Endothelial cell of umbilical vein (primary cell): ENCODE results near the gene SLC39A9. TPM values are rescaled to one million over a fixed set of nuclear protein-coding genes. Genes with fewer than 3 reads are reported as not detected.

Experiments
- BruUV-seq: library from RNA; stranded (reverse); fragments of 400-500 nt; replicated peaks from 2 replicates; lab custom pipeline; 2021; lab: Mats Ljungman, UMichigan
- CTCF ChIA-PET: fragments of 300-600, 350-600 bp; sonication (Branson Sonifier 250); formaldehyde crosslinking; loops from one replicate; lab custom pipeline; 2021; ENCODE audit warnings: antibody characterized with exemption, inconsistent platforms; lab: Charles Lee
- POLR2A ChIA-PET: fragments of 300-600, 350-600 bp; sonication (Branson Sonifier 250); formaldehyde crosslinking; loops from one replicate; lab custom pipeline; 2021; ENCODE audit warnings: antibody characterized with exemption, inconsistent platforms; lab: Charles Lee
- DNase-seq: peaks from one replicate; pipeline ENCODE4 v3.0.0-alpha.2; 2011; ENCODE audit warnings: low read depth, low spot score
- FAIRE-seq: peaks from 2 replicates; lab custom pipeline; 2011; peaks lifted over from hg19 to GRCh38; lab: Jason Lieb, UNC
- H2AFZ ChIP-seq: 2 replicates; pipeline ENCODE4 v1.6.0; 2012; ENCODE audit warnings: low read depth, low read length, control low read depth, inconsistent platforms
- H3K27ac ChIP-seq: 2 replicates; pipeline ENCODE4 v1.5.1; 2011; ENCODE audit warnings: low read depth, mild to moderate bottlenecking, control low read depth, low read length, moderate library complexity; ENCODE audit not compliant: insufficient read depth
- H3K27me3 ChIP-seq, 2 experiments: 2 replicates each; pipeline versions ENCODE4 v1.6.0 to v1.6.1; 2011; ENCODE audit warnings: low read length in 2 of 2, mixed read lengths in 1 of 2; ENCODE audit not compliant: control insufficient read depth in 2 of 2, insufficient read depth in 2 of 2
- H3K36me3 ChIP-seq, 2 experiments: 2 replicates in 1 of 2; 3 replicates in 1 of 2; pipeline ENCODE4 v1.5.1; 2011; ENCODE audit warnings: low read length in 2 of 2, mild to moderate bottlenecking in 1 of 2, moderate library complexity in 1 of 2; ENCODE audit not compliant: control insufficient read depth in 2 of 2, insufficient read depth in 2 of 2; ENCODE audit errors: extremely low read depth in 1 of 2
- H3K4me1 ChIP-seq: 3 replicates; pipeline ENCODE4 v1.5.1; 2011; ENCODE audit warnings: mild to moderate bottlenecking, low read length; ENCODE audit not compliant: control insufficient read depth, insufficient read depth; ENCODE audit errors: extremely low read depth
- H3K4me2 ChIP-seq: 2 replicates; pipeline ENCODE4 v1.6.1; 2011; ENCODE audit warnings: low read length, control low read depth, mixed read lengths; ENCODE audit not compliant: insufficient read depth
- H3K4me3 ChIP-seq, 3 experiments: fragments of 200-600 bp in 1 of 3; sonication (generic), shearing (Covaris generic) in 1 of 3; replicated peaks in 1 of 3; 2 replicates each; pipeline ENCODE4 v1.5.1; 2011 to 2016; ENCODE audit warnings: control low read depth in 3 of 3, low read length in 3 of 3, mild to moderate bottlenecking in 2 of 3, inconsistent platforms in 1 of 3, low read depth in 1 of 3, moderate library complexity in 1 of 3; ENCODE audit not compliant: insufficient read depth in 1 of 3
- H3K79me2 ChIP-seq: 2 replicates; pipeline ENCODE4 v1.6.0; 2012; ENCODE audit warnings: low read length, inconsistent platforms; ENCODE audit not compliant: control insufficient read depth, insufficient read depth
- H3K9ac ChIP-seq: replicated peaks from 2 replicates; pipeline ENCODE3; 2011; ENCODE audit warnings: low read length, control low read depth; ENCODE audit not compliant: insufficient read depth; ENCODE audit errors: extremely low read depth
- H3K9me1 ChIP-seq: replicated peaks from 3 replicates; pipeline ENCODE4 v1.6.0; 2011; ENCODE audit warnings: mild to moderate bottlenecking, low read length; ENCODE audit not compliant: control insufficient read depth, insufficient read depth; ENCODE audit errors: extremely low read depth
- H3K9me3 ChIP-seq: replicated peaks from 2 replicates; pipeline ENCODE4 v1.5.1; 2012; ENCODE audit warnings: low read length, inconsistent platforms; ENCODE audit not compliant: control insufficient read depth, insufficient read depth
- H4K20me1 ChIP-seq: replicated peaks from 2 replicates; pipeline ENCODE3; 2011; ENCODE audit warnings: mild to moderate bottlenecking, low read length; ENCODE audit not compliant: control insufficient read depth, insufficient read depth; ENCODE audit errors: extremely low read depth
- EZH2 ChIP-seq: IDR thresholded peaks from 2 replicates; pipeline ENCODE4 v1.6.1; 2012; ENCODE audit warnings: borderline replicate concordance, low read depth, mild to moderate bottlenecking, moderate library complexity, low read length, inconsistent platforms; ENCODE audit not compliant: severe bottlenecking
- FOS ChIP-seq: IDR thresholded peaks from 2 replicates; pipeline ENCODE4 v1.6.1; 2011; ENCODE audit warnings: mild to moderate bottlenecking, low read length, moderate library complexity, borderline replicate concordance; ENCODE audit not compliant: insufficient read depth
- GATA2 ChIP-seq: IDR thresholded peaks from 2 replicates; pipeline ENCODE4 v1.7.0; 2011; ENCODE audit warnings: low read depth, mild to moderate bottlenecking, moderate library complexity, mixed read lengths, low read length; ENCODE audit not compliant: insufficient read length, insufficient read depth
- MAX ChIP-seq: IDR thresholded peaks from 2 replicates; pipeline ENCODE4 v1.6.1; 2011; ENCODE audit not compliant: insufficient read depth, insufficient read length
- POLR2A ChIP-seq: IDR thresholded peaks from 2 replicates; pipeline ENCODE4 v1.6.1; 2012; ENCODE audit warnings: low read depth, mild to moderate bottlenecking, control low read depth, low read length
- POLR2AphosphoS5 ChIP-seq: IDR thresholded peaks from 2 replicates; pipeline ENCODE4 v1.6.1; 2012; ENCODE audit warnings: low read depth, mild to moderate bottlenecking, control low read depth, low read length, moderate library complexity; ENCODE audit not compliant: insufficient read depth
- dilution Hi-C: fragments of 300-500 bp; cut with MboI; formaldehyde crosslinking; loops from one replicate; pipeline ENCODE4 v1.15.0; 2019; ENCODE audit warnings: low sequenced_read_pairs; ENCODE audit not compliant: extremely low pct_ligation_motif_present
- intact Hi-C: fragments of 100-400 bp; cut with micrococcal nuclease; formaldehyde crosslinking; loops from one replicate; pipeline ENCODE4 v1.10.0; 2022
- polyA plus RNA-seq, 4 experiments: library from polyadenylated mRNA; depleted of rRNA in 3 of 4; stranded (reverse) in 3 of 4; unstranded in 1 of 4; fragments of >200 nt; gene quantifications; 2 replicates each; pipeline versions ENCODE4 v1.2.1 to v1.2.3, GENCODE V29; 2011 to 2012; ENCODE audit warnings: missing spikeins in 1 of 4
- total RNA-seq: library from RNA; stranded (reverse); gene quantifications from 2 replicates; pipeline ENCODE4 v1.2.3, GENCODE V29; 2021

SLC39A9 gene
- total and polyA plus RNA-seq, 2 donors (not counting 3 experiments of a cell fraction or from before 2014, with no cell fraction given) = 39.8 to 55.2 TPM

- ChIA-PET CTCF (interaction anchor here (1.5 to 2.1 kb wide), 2 partner anchors 9 to 10 kb away, joined by 3 to 10 read pairs; no protein-coding TSS in a partner anchor), POLR2A (no interaction called here)
- TF ChIP-seq MAX (no peak), EZH2 (peak; percentile 76)
- BruUV-seq = no TSS peak
- Histone ChIP-seq H3K79me2 (no peaks in the 10 kb centered on the region), H3K27ac (no peak within 1 kb of the TSS), H3K9me1 (no peaks in the 10 kb centered on the region), H2AFZ (no peak within 1 kb of the TSS), H3K4me1 (no peaks in the 10 kb centered on the region), H3K36me3 (no peaks in the 10 kb centered on the region), H3K27me3 (peaks cover 47 to 49% of the 10 kb centered on the region in 2 experiments), H3K4me3 (no peak within 1 kb of the TSS), H3K9ac (no peak within 1 kb of the TSS), H3K9me3 (no peaks in the 10 kb centered on the region), H3K4me2 (no peak within 1 kb of the TSS), H4K20me1 (no peaks in the 10 kb centered on the region)
- intact Hi-C loops (no loop called here), dilution Hi-C loops (no loop called here)
- DNase-seq = no peak
- no peak for FAIRE-seq
Observed at GRCh38 chr14:69484444-69485314, 86.2 kb downstream of the SLC39A9 start, which contains the start of gene PLEKHD1. TSS of gene PLEKHD1 (plus strand) at chr14:69484728. CDS start at chr14:69484966, 238 bp downstream.

DNA sequence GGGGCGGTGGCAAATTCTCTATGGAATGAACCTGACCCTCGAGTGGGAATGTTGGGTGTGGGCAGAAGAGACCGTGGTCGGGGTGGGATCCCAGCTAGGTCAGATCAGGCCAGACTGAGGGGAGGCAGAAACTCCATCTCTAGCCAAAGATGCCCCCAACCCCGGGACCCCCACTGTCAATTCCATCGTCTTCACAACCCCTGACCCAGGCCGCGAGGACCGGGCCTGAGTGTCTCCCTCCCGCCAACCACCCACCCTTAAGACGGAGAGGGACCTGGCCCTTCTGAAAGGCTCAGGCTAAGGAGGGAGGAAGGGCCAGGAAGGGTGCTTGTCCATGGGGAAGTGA lies 86.8 kb downstream of the SLC39A9 start:
- H3K27me3 ChIP-seq = peaks cover 46 to 47% of the 10 kb centered on the region in 2 experiments
- ChIA-PET CTCF (interaction anchor here (1.5 kb wide), 1 partner anchor 10 kb away, joined by 3 read pairs; no protein-coding TSS in a partner anchor), POLR2A (no interaction called here)
- no peak overlapping the region for H3K4me3 ChIP-seq
- H3K9me1 ChIP-seq = no peaks in the 10 kb centered on the region
- H3K79me2 ChIP-seq = no peaks in the 10 kb centered on the region
- no peak for DNase-seq
- intact Hi-C loops (no loop called here), dilution Hi-C loops (no loop called here)
- no TSS peak for BruUV-seq
- no peaks in the 10 kb centered on the region for H4K20me1 ChIP-seq
- no peaks in the 10 kb centered on the region for H3K36me3 ChIP-seq
- H3K4me2 ChIP-seq = no peak overlapping the region
- no peaks in the 10 kb centered on the region for H3K9me3 ChIP-seq
- TF ChIP-seq POLR2AphosphoS5 (no peak), GATA2 (no peak), MAX (no peak), FOS (no peak), POLR2A (no peak)
- no peak for FAIRE-seq
- no peak overlapping the region for H3K9ac ChIP-seq
- H2AFZ ChIP-seq = no peak overlapping the region
- H3K27ac ChIP-seq = no peak overlapping the region
- H3K4me1 ChIP-seq = no peaks in the 10 kb centered on the region
